IMR-90 (cell line): ENCODE data around the gene ANKRD55. TPM values are rescaled to one million over a fixed set of nuclear protein-coding genes. Genes with fewer than 3 reads are reported as not detected.

ENCODE experiments used
- ATAC-seq: fragments of 200-7000 bp; cut with Tn5 transposase; 2 replicates; pipeline ENCODE4 v1.9.1; 2020; ENCODE audit warnings: low read depth, mild to moderate bottlenecking, moderate library complexity
- BruUV-seq: library from RNA; stranded (reverse); fragments of 400-500 nt; replicated peaks from 2 replicates; lab custom pipeline; 2021; lab: Mats Ljungman, UMichigan
- CTCF ChIA-PET: fragments of 300-600 bp; formaldehyde crosslinking; extraction: SDS; loops from one replicate; lab custom pipeline; 2021; ENCODE audit warnings: antibody characterized with exemption; lab: Yijun Ruan, JAX
- POLR2A ChIA-PET: fragments of 300-600 bp; sonication (Branson Sonifier 250); formaldehyde crosslinking; loops from one replicate; lab custom pipeline; 2022; ENCODE audit warnings: antibody characterized with exemption; ENCODE audit not compliant: unreplicated experiment; lab: Charles Lee
- DNase-seq: peaks from one replicate; pipeline ENCODE4 v3.0.0; 2013
- H2AFZ ChIP-seq: replicated peaks from 2 replicates; pipeline ENCODE3; 2013; ENCODE audit warnings: low read length, mild to moderate bottlenecking; ENCODE audit not compliant: poor library complexity
- H2AK5ac ChIP-seq: 2 replicates; pipeline ENCODE4 v1.6.1; 2013; ENCODE audit warnings: low read depth, low read length, inconsistent platforms
- H2AK9ac ChIP-seq: replicated peaks from 2 replicates; pipeline ENCODE3; 2013; ENCODE audit warnings: mild to moderate bottlenecking, low read depth, low read length, moderate library complexity; ENCODE audit not compliant: poor library complexity
- H2BK120ac ChIP-seq: 2 replicates; pipeline ENCODE4 v1.6.1; 2013; ENCODE audit warnings: low read depth, low read length, inconsistent platforms
- H2BK15ac ChIP-seq: 3 replicates; pipeline ENCODE4 v1.6.1; 2013; ENCODE audit warnings: low read depth, low read length, inconsistent platforms
- H2BK20ac ChIP-seq: 2 replicates; pipeline ENCODE4 v1.6.1; 2013; ENCODE audit warnings: low read depth, mild to moderate bottlenecking, inconsistent platforms, low read length, moderate library complexity
- H2BK5ac ChIP-seq: 2 replicates; pipeline ENCODE4 v1.6.1; 2013; ENCODE audit warnings: mild to moderate bottlenecking, low read depth, low read length, inconsistent platforms; ENCODE audit not compliant: poor library complexity, severe bottlenecking
- H3K14ac ChIP-seq: replicated peaks from 2 replicates; pipeline ENCODE4 v1.6.1; 2013; ENCODE audit warnings: low read depth, low read length, inconsistent platforms
- H3K18ac ChIP-seq: 2 replicates; pipeline ENCODE4 v1.6.1; 2013; ENCODE audit warnings: low read depth, low read length, control low read depth
- H3K23ac ChIP-seq: 2 replicates; pipeline ENCODE4 v1.6.1; 2013; ENCODE audit warnings: low read depth, low read length, inconsistent platforms
- H3K27ac ChIP-seq: 2 replicates; pipeline ENCODE4 v1.5.1; 2013; ENCODE audit warnings: mild to moderate bottlenecking, control low read depth, low read length; ENCODE audit not compliant: insufficient read depth
- H3K27me3 ChIP-seq: 2 replicates; pipeline ENCODE4 v1.6.1; 2013; ENCODE audit warnings: low read length; ENCODE audit not compliant: control insufficient read depth, insufficient read depth
- H3K36me3 ChIP-seq: 2 replicates; pipeline ENCODE4 v1.6.1; 2013; ENCODE audit warnings: low read length, mixed read lengths; ENCODE audit not compliant: control insufficient read depth, insufficient read depth
- H3K4ac ChIP-seq: 2 replicates; pipeline ENCODE4 v1.6.1; 2013; ENCODE audit warnings: low read depth, low read length, inconsistent platforms
- H3K4me1 ChIP-seq: 2 replicates; pipeline ENCODE4 v1.6.1; 2013; ENCODE audit warnings: low read length, mixed read lengths; ENCODE audit not compliant: control insufficient read depth, insufficient read depth
- H3K4me2 ChIP-seq: 2 replicates; pipeline ENCODE4 v1.6.1; 2013; ENCODE audit warnings: low read depth, mild to moderate bottlenecking, control low read depth, low read length, moderate library complexity
- H3K4me3 ChIP-seq: 2 replicates; pipeline ENCODE4 v1.5.1; 2013; ENCODE audit warnings: low read depth, mild to moderate bottlenecking, control low read depth, low read length, moderate library complexity; ENCODE audit not compliant: insufficient read depth
- H3K56ac ChIP-seq: 2 replicates; pipeline ENCODE4 v1.6.1; 2013; ENCODE audit warnings: low read length, inconsistent platforms; ENCODE audit not compliant: insufficient read depth; ENCODE audit errors: extremely low read depth
- H3K79me1 ChIP-seq, 2 experiments: 2 replicates each; pipeline ENCODE4 v1.6.1; 2013; ENCODE audit warnings: low read length in 2 of 2, inconsistent platforms in 1 of 2, low read depth in 1 of 2
- H3K9ac ChIP-seq: 2 replicates; pipeline ENCODE4 v1.6.1; 2013; ENCODE audit warnings: low read depth, low read length, control low read depth
- H3K9me1 ChIP-seq: 2 replicates; pipeline ENCODE4 v1.6.1; 2013; ENCODE audit warnings: low read length, inconsistent platforms; ENCODE audit not compliant: insufficient read depth
- H3K9me3 ChIP-seq: 2 replicates; pipeline ENCODE4 v1.6.1; 2013; ENCODE audit warnings: low read length; ENCODE audit not compliant: control insufficient read depth, insufficient read depth
- H4K20me1 ChIP-seq: 2 replicates; pipeline ENCODE4 v1.6.1; 2013; ENCODE audit warnings: low read length, inconsistent platforms; ENCODE audit not compliant: insufficient read depth
- H4K5ac ChIP-seq: 2 replicates; pipeline ENCODE4 v1.6.1; 2013; ENCODE audit warnings: mild to moderate bottlenecking, low read depth, low read length, control low read depth
- H4K8ac ChIP-seq, 2 experiments: 2 replicates each; pipeline ENCODE4 v1.6.1; 2013; ENCODE audit warnings: low read depth in 2 of 2, low read length in 2 of 2, control low read depth in 1 of 2, inconsistent platforms in 1 of 2
- H4K91ac ChIP-seq: 2 replicates; pipeline ENCODE4 v1.6.1; 2013; ENCODE audit warnings: low read depth, low read length, inconsistent platforms; ENCODE audit not compliant: insufficient read depth
- CHD1 ChIP-seq: IDR thresholded peaks from 2 replicates; pipeline ENCODE4 v1.6.1; 2012; ENCODE audit warnings: low read depth, low read length, improper control_type of control experiment
- FOS ChIP-seq: fragments of 150-350 bp; IDR thresholded peaks from 2 replicates; pipeline ENCODE4 v1.6.1; 2016; ENCODE audit warnings: low read depth, low read length
- MXI1 ChIP-seq: IDR thresholded peaks from 2 replicates; pipeline ENCODE4 v1.6.1; 2012; ENCODE audit warnings: low read depth, mild to moderate bottlenecking, low read length, moderate library complexity, borderline replicate concordance
- NFE2L2 ChIP-seq: fragments of 150-350 bp; IDR thresholded peaks from 2 replicates; pipeline ENCODE4 v1.6.1; 2016; ENCODE audit warnings: low read depth, mild to moderate bottlenecking, low read length
- SMC3 ChIP-seq: fragments of 150-350 bp; IDR thresholded peaks from 2 replicates; pipeline ENCODE4 v1.6.1; 2016; ENCODE audit warnings: low read depth, mild to moderate bottlenecking, antibody characterized with exemption, low read length, moderate library complexity
- WGBS, 2 experiments: methylation state at CpG; one replicate each; pipeline versions ENCODE4 v1.1.5 to v1.1.7; 2013; ENCODE audit warnings: missing lambda C conversion rate in 2 of 2; ENCODE audit not compliant: insufficient read length in 1 of 2; ENCODE audit errors: extremely low coverage in 2 of 2; 5-methylcytosine and 5-hydroxymethylcytosine counted together
- dilution Hi-C: fragments of 300-500 bp; cut with HindIII; formaldehyde crosslinking; loops from one replicate; pipeline ENCODE4 v1.14.3; 2018; ENCODE audit warnings: low sequenced_read_pairs; ENCODE audit not compliant: unreplicated experiment
- in situ Hi-C: fragments of 300-500 bp; cut with MboI; formaldehyde crosslinking; loops from 3 replicates; pipeline ENCODE4 v1.14.3; 2019; ENCODE audit warnings: low sequenced_read_pairs, inconsistent platforms, mixed read lengths
- intact Hi-C: fragments of 100-400 bp; cut with micrococcal nuclease; formaldehyde crosslinking; loops from 2 replicates; pipeline ENCODE4 v1.10.0; 2022
- polyA plus RNA-seq, 3 experiments: library from polyadenylated mRNA; depleted of rRNA; stranded (reverse); fragments of >200 nt; gene quantifications; 2 replicates each; pipeline ENCODE4 v1.2.3, GENCODE V29; 2012; ENCODE audit warnings: low replicate concordance in 1 of 3
- total RNA-seq: library from RNA; depleted of rRNA; stranded (reverse); fragments of >200 nt; gene quantifications from 2 replicates; pipeline ENCODE4 v1.2.3, GENCODE V29; 2012

Gene ANKRD55
- total and polyA plus RNA-seq, 2 of the 4 experiments (the other 2 are of a cell fraction), result not detected

GRCh38 chr5:56247592-56247991, 14.5 kb upstream of the ANKRD55 start:
- no peak overlapping the region for H3K18ac ChIP-seq
- H3K4ac ChIP-seq, result no peak overlapping the region
- no peak overlapping the region for H4K5ac ChIP-seq
- no peak overlapping the region for H4K8ac ChIP-seq
- no peak overlapping the region for H4K91ac ChIP-seq
- H3K4me2 ChIP-seq, result no peak overlapping the region
- no peak overlapping the region for H3K9ac ChIP-seq
- no peak overlapping the region for H2AK5ac ChIP-seq
- H3K27me3 ChIP-seq, result no peaks in the 10 kb centered on the region
- H2BK5ac ChIP-seq, result no peak overlapping the region
- intact Hi-C loops (no loop called here), dilution Hi-C loops (no loop called here), in situ Hi-C loops (no loop called here)
- ChIA-PET CTCF (no interaction called here), POLR2A (no interaction called here)
- no TSS peak for BruUV-seq
- no peak overlapping the region for H2BK15ac ChIP-seq
- H3K56ac ChIP-seq, result no peak overlapping the region
- no peaks in the 10 kb centered on the region for H3K9me1 ChIP-seq
- no peaks in the 10 kb centered on the region; the same call in 1 of the 2 replicates for H3K9me3 ChIP-seq
- H3K79me1 ChIP-seq, result no peaks in the 10 kb centered on the region
- no peaks in the 10 kb centered on the region for H4K20me1 ChIP-seq
- no peaks in the 10 kb centered on the region for H3K36me3 ChIP-seq
- H3K14ac ChIP-seq, result no peak overlapping the region
- H2BK20ac ChIP-seq, result no peak overlapping the region
- TF ChIP-seq MXI1 (no peak), CHD1 (no peak), SMC3 (no peak), NFE2L2 (no peak), FOS (no peak)
- no peak overlapping the region for H3K27ac ChIP-seq
- no peak overlapping the region for H3K23ac ChIP-seq
- ATAC-seq (peak; percentile 81), DNase-seq (peak; percentile 53)
- no peak overlapping the region for H2AK9ac ChIP-seq
- peaks cover 2% of the 10 kb centered on the region; the same call in 1 of the 2 replicates for H3K4me1 ChIP-seq
- H3K4me3 ChIP-seq, result no peak overlapping the region
- H2BK120ac ChIP-seq, result no peak overlapping the region
- no peak overlapping the region for H2AFZ ChIP-seq
- no CpG with 5 or more reads among the region's 3 CpGs for WGBS, 2 experiments
